SK-MEL-5 (cell line): ENCODE measurements around the gene VDR. TPM values are rescaled to one million over a fixed set of nuclear protein-coding genes. Genes with fewer than 3 reads are reported as not detected.
"Not testable (repeated sequence)": the region's sequence is repeated elsewhere in the genome, so short reads cannot be mapped to it uniquely, and the experiment has no call there.

Experiments used
- DNase-seq: peaks from one replicate; pipeline ENCODE4 v3.0.0-alpha.2; 2016; ENCODE audit warnings: low read depth, low spot score
- in situ Hi-C: cut with HindIII; loops from 2 replicates; pipeline ENCODE4 v1.10.0; 2016; ENCODE audit warnings: low sequenced_read_pairs, high pct_unique_total_duplicates, low pct_unique_long_range_greater_than_20kb
- total RNA-seq: library from RNA; depleted of rRNA; stranded (reverse); fragments of >200 nt; shearing (Covaris generic); gene quantifications from 2 replicates; pipeline ENCODE4 v1.2.3, GENCODE V29; 2014

The VDR gene
- total RNA-seq, 1 experiment from 2014 or later: 1.4 TPM

- in situ Hi-C loops: no loop called here
- no peak for DNase-seq
These were observed 88.2 kb downstream of the VDR start for GRCh38 chr12:47816403-47817271.

- DNase-seq, in situ Hi-C loops: not testable (repeated sequence)
These were observed 89.3 kb downstream of the VDR start for GRCh38 chr12:47815447-47815846.

GRCh38 chr12:47814539-47815170 is 90.1 kb downstream of the VDR start:
- no peak for DNase-seq
- in situ Hi-C loops: no loop called here

GRCh38 chr12:47813511-47814196 is 91.1 kb downstream of the VDR start:
- in situ Hi-C loops: no loop called here
- DNase-seq: no peak

- in situ Hi-C loops: no loop called here
- no peak for DNase-seq
These were observed 91.8 kb downstream of the VDR start for GRCh38 chr12:47812797-47813510.

- in situ Hi-C loops: no loop called here
- no peak for DNase-seq
These were observed 93.0 kb downstream of the VDR start for GRCh38 chr12:47811581-47812484.

- in situ Hi-C loops: no loop called here
- no peak for DNase-seq
These were observed 93.8 kb downstream of the VDR start for GRCh38 chr12:47811072-47811396.

GRCh38 chr12:47809518-47809917 is 95.3 kb downstream of the VDR start:
- in situ Hi-C loops, DNase-seq: not testable (repeated sequence)

- no peak for DNase-seq
- in situ Hi-C loops: no loop called here
These were observed 96.0 kb downstream of the VDR start for GRCh38 chr12:47808574-47809365.

GRCh38 chr12:47808050-47808449 is 96.7 kb downstream of the VDR start:
- DNase-seq: no peak
- in situ Hi-C loops: no loop called here

- in situ Hi-C loops: no loop called here
- no peak for DNase-seq
These were observed 97.5 kb downstream of the VDR start for GRCh38 chr12:47807338-47807737.

- no peak for DNase-seq
- in situ Hi-C loops: no loop called here
These were observed 99.4 kb downstream of the VDR start for GRCh38 chr12:47805417-47805816.

- no peak for DNase-seq
- in situ Hi-C loops: no loop called here
These were observed 100.6 kb downstream of the VDR start for GRCh38 chr12:47804171-47804570.

GRCh38 chr12:47803191-47803875 is 101.5 kb downstream of the VDR start:
- in situ Hi-C loops: no loop called here
- no peak for DNase-seq

- in situ Hi-C loops: no loop called here
- DNase-seq: no peak
These were observed 102.5 kb downstream of the VDR start for GRCh38 chr12:47802312-47802711.

GRCh38 chr12:47801904-47802246 is 102.9 kb downstream of the VDR start:
- DNase-seq: no peak
- in situ Hi-C loops: no loop called here
